Measurements from ENCODE around the gene TRIO.

TRIO gene

DNA sequence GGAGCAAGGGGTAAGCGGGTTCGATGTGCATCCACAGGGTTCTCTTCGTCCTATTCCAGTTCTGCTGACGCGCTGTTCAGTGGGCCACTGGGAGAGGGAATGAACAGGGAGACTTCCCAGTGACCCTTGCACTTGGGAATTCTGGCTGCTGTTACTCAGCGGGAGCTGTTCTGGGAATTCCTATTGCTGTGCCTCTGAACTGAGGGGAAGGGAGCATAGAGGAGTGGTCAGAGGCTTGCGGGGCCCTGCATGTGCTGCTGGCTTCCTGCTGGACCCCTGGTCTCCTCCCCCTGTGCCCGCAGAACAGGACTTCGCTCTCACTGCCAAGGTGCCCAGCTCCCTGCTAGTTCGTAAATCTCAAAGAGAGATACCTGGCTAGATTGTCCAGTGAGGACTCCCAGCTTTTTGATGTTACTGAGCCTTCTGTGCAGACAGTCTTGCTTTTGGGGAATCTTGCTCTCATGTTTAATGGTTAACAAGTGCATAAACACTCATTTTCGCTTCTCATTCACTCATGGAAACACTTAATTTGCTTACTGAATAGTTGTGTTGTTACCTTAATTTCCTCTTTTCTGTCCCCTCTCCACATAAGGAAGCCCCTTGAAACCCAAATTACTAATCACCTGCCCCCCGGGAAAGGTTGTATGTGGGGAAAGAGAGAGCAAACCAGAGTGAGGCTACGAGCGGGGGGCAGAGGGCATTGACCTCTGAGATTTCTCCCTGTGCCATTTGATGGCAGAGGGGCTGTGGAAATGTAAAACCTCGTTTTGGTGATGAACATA, 5.9 kb downstream of the TRIO start:
- DNase-seq: no peak

- no peak for DNase-seq
Observed at GRCh38 chr5:14149672-14150274, 6.6 kb downstream of the TRIO start.

DNA sequence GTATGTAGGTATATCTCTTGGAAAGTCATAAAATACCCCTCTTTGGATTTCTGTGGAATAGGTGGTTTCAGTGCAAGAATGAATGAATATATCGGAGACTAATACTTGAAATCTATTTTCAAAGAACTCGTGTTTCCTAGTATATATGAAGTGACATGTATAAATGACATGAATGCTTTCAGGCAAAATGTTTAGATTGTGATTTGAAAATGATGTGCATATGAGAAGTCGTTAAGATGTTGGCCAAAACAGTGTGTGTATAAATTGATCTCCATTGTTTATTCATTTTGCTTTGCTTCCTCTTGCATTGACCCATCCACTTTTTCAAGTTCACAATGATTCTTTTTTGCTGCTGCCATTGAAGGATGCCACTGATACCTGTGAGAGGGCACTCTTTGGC, 8.3 kb downstream of the TRIO start:
- no peak for DNase-seq

DNA sequence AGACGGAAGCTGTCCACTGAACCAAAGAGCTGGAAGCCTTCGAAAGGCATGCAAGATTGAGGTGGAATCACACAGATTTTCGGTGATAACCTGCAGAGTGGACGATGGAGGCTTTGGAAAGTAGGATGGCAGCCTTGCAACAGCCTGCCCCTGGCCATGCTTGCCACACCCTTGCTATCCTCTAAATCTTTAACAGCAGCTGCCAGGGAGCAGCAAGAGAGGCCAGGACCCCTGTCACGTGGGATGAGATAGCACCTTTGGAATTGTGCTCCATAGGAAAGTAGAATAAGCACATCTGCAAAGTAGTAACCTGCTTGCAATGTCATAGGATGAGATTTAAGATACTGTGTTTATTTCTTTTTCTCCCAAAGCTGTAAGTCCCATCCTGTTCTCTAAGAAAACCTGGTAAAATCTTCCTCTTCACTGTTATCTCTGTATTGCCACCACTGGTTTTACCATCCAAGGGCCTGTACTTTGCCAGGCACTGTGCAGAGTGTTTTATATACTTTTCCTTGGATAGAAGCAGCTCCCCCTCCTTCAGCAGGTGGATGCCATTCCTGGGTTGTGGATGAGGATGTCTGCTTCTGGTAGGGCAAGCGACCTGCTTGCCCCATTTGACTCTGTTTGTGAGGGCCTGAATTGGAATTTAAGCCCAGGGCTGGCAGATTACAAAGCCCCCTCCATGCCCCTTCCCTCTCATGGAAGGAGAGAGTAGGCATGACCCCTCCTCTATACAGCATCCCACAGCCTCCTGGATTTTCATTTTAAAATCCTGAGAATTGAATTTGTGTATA, 10.1 kb downstream of the TRIO start:
- DNase-seq: no peak

GRCh38 chr5:14153932-14154731, 11.0 kb downstream of the TRIO start:
- no peak for DNase-seq

GRCh38 chr5:14155075-14155474, 11.9 kb downstream of the TRIO start:
- DNase-seq: no peak

DNA sequence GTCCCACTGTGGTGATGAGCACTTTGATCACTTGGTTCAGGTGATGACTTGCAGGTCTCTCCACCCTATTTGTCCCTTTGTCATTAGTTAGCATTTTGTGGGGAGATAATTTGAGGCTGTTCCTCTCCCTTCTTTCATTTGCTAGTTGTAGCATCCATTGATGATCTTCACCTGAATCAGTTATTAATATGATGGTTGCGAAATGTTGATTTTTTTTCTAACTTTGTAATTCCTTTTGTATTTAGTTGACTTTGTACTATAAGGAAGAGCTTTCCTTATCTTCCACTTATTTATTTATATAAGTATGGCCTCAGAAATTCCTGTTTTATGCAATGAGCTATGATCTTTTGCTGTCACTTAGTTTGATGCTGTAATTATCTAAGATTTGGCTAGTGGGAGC, 12.6 kb downstream of the TRIO start:
- DNase-seq: no peak

- DNase-seq: no peak
Observed at GRCh38 chr5:14156290-14156649, 13.1 kb downstream of the TRIO start.

GRCh38 chr5:14156650-14157492, 13.7 kb downstream of the TRIO start:
- no peak for DNase-seq

DNA sequence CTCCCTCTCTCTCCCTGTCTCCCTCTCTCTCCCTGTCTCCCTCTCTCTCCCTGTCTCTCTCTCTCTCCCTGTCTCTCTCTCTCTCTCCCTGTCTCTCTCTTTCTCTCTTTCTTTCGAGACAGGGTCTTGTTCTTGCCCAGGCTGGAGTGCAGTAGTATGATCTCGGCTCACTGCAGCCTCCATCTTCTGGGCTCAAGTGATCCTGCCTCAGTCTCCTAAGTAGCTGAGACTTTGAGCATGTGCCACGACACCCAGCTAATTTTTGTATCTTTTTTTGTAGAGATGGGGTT, 14.3 kb downstream of the TRIO start:
- DNase-seq: no peak

- no peak for DNase-seq
Observed at GRCh38 chr5:14158890-14159666, 15.9 kb downstream of the TRIO start.

GRCh38 chr5:14161825-14162556, 18.8 kb downstream of the TRIO start:
- DNase-seq: no peak

- no peak for DNase-seq
Observed at GRCh38 chr5:14164164-14165163, 21.3 kb downstream of the TRIO start.

DNA sequence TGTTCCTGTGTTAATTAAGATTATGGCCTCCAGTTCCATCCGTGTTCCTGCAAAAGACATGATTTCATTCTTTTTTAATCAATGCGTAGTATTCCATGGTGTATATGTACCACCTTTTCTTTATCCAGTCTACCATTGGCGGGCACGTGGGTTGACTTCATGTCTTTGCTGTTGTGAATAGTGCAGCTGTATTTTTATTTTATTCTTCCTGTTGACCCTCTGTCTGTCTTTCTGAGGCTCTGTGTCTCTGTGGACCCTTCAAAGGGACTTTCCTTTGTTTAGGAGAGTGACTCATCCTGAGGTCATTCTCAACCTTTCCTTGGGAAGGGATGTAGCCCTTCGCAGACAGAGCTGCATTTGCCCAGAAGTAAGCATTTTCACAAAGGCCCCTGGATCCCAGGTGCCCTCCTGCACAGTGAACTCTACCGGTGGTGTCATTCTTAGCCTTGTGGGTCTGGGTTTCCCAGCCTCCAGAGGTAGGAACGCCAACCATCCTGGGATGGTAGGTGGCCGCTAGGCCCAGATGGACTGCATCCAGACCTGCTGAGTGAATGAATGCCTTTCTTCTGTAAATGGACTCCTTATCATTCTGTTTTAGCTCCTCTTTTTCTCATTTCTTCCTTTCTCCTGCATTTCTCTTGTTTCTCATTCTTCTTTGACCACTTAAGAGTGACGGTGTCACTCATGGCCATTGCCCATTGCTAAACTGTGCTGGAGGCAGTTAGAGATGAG, 22.4 kb downstream of the TRIO start:
- no peak for DNase-seq

- no peak for DNase-seq
Observed at GRCh38 chr5:14166437-14166836, 23.3 kb downstream of the TRIO start.

DNA sequence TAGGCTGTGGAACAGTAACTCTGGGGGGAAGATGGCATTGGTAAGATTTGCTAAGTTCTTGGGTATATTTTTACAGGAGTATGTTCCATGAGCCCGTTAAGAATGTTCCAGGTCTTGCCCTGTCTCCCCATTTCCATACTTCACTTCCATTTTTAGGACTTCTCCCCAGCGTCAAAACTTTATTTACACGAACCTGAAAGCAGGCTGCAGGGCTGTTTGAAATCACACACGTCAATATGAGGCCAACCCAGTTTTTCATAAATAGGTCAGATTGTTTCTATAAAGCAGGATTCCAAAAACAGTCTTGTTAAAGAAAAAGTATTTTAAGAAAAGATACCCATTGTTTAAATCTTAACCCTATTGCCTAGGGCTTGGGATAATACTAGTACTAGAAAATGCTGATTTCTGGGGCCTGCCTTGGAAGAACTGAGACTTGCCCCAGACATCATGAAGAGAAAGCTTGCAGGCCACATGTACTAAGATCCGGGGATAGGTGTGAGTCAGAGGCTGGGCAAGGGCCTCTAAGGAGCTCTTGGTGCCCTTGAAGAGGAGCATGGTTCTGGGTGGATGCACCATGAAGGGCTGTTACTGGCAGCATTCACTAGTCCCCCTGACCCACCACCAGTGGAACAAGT, 24.2 kb downstream of the TRIO start:
- no peak for DNase-seq

DNA sequence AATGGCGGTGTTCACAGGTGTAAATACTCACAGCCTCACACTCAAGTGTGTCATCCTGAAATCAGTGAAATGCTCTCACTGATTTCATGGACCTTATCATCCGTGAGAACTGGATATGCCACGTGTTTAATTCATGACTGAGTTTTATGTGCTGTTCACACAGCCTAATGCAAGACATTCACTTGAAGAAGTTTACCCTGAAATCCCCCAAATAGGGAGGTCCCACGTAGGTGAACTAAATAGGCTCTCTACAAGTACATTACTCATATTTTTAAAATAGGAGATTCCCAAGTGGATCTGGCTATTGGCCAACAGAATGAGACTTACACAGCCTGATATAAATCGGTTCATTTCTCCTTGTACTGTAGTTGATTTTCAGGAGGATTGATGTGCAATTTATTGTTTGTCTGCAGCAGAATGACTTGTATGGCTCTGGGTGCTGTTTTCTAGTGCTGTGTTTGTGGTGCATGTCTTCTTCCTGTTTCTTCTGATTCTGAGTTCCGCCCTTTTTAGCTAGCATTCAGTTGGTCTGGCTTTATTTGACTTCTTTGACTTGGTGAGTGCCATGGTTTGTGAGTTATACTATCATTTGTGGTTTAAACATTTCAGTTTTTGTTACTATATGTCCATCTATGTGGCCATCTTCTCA, 25.1 kb downstream of the TRIO start:
- no peak for DNase-seq

- DNase-seq: no peak
Observed at GRCh38 chr5:14168793-14169262, 25.7 kb downstream of the TRIO start.
